Renal pelvis (tissue), 3 donors: Measurements from ENCODE around the gene ZNF750. TPM values are rescaled to one million over a fixed set of nuclear protein-coding genes. Genes with fewer than 3 reads are reported as not detected.

Experiments used
- polyA plus RNA-seq, 3 donors: library from polyadenylated mRNA; unstranded; fragments of 120-200 nt; gene quantifications; one replicate each; pipeline ENCODE4 v1.2.1, GENCODE V29; 2013; ENCODE audit not compliant: insufficient read length in 3 of 3

The ZNF750 gene
- polyA plus RNA-seq, 3 donors = 1.8 to 2.7 (median 1.9) TPM

Other genes starting within 250 kb of the ZNF750 start
- 10 to 100 TPM; 93.5 to 98.7 (median 95.2) TPM for gene WDR45B, start 191.6 kb downstream of the ZNF750 start, polyA plus RNA-seq
- 10 to 100 TPM; 19.6 to 23.8 (median 20.8) TPM for gene RAB40B, start 141.3 kb downstream of the ZNF750 start, polyA plus RNA-seq
- 10 to 100 TPM; 48.1 to 52.8 (median 51.8) TPM for gene FN3KRP, start 123.3 kb downstream of the ZNF750 start, polyA plus RNA-seq
- gene FN3K, start 104.4 kb downstream of the ZNF750 start, polyA plus RNA-seq = 10 to 100 TPM; 35.1 to 36.7 (median 35.3) TPM
- 10 to 100 TPM; 68.4 to 88.6 (median 83.1) TPM for gene TBCD, start 88.0 kb downstream of the ZNF750 start, polyA plus RNA-seq
- 10 to 100 TPM; 63.9 to 69.5 (median 69.4) TPM for gene METRNL, start 239.6 kb upstream of the ZNF750 start, polyA plus RNA-seq